ENCODE measurements around the gene GNAS-AS1.

GNAS-AS1 gene

GRCh38 chr20:58868795-58869194 is 18.1 kb upstream of the GNAS-AS1 start:
- TF ChIP-seq MAX (IDR thresholded peaks at IDR 0.05) = no peak
- no peak for TF ChIP-seq CEBPB (IDR thresholded peaks at IDR 0.05)
- TF ChIP-seq TAF1 (IDR thresholded peaks at IDR 0.05; ENCODE audit: low read depth) = no peak
- no peak for TF ChIP-seq EP300 (IDR thresholded peaks at IDR 0.05; ENCODE audit: borderline replicate concordance)
- no peak for TF ChIP-seq FOXM1 (IDR thresholded peaks at IDR 0.05; ENCODE audit: borderline replicate concordance, low read depth)
- no peak for TF ChIP-seq NFIC (IDR thresholded peaks at IDR 0.05)
- no peak for TF ChIP-seq ZBTB7A (IDR thresholded peaks at IDR 0.05; ENCODE audit: low read depth)
- TF ChIP-seq EGR1 (IDR thresholded peaks at IDR 0.05) = no peak
- TF ChIP-seq TCF12 (IDR thresholded peaks at IDR 0.05; ENCODE audit: low read depth) = no peak
- TF ChIP-seq USF1 (IDR thresholded peaks at IDR 0.05) = no peak
- no peak for TF ChIP-seq TEAD4 (IDR thresholded peaks at IDR 0.05)
- no peak for TF ChIP-seq RAD21 (IDR thresholded peaks at IDR 0.05; ENCODE audit: low read depth)
- no peak for TF ChIP-seq CREB1 (IDR thresholded peaks at IDR 0.05; ENCODE audit: low read depth)
- TF ChIP-seq REST (IDR thresholded peaks at IDR 0.05; ENCODE audit: low read depth) = no peak
- no peak for TF ChIP-seq YY1 (IDR thresholded peaks at IDR 0.05; ENCODE audit: low read depth)

- TF ChIP-seq NFIC (IDR thresholded peaks at IDR 0.05) = no peak
- TF ChIP-seq EGR1 (IDR thresholded peaks at IDR 0.05) = no peak
- no peak for TF ChIP-seq RAD21 (IDR thresholded peaks at IDR 0.05; ENCODE audit: low read depth)
- no peak for TF ChIP-seq YY1 (IDR thresholded peaks at IDR 0.05; ENCODE audit: low read depth)
- no peak for TF ChIP-seq TCF12 (IDR thresholded peaks at IDR 0.05; ENCODE audit: low read depth)
- TF ChIP-seq MAX (IDR thresholded peaks at IDR 0.05) = no peak
- TF ChIP-seq ZBTB7A (IDR thresholded peaks at IDR 0.05; ENCODE audit: low read depth) = no peak
- TF ChIP-seq TEAD4 (IDR thresholded peaks at IDR 0.05) = no peak
- no peak for TF ChIP-seq FOXM1 (IDR thresholded peaks at IDR 0.05; ENCODE audit: borderline replicate concordance, low read depth)
- no peak for TF ChIP-seq CEBPB (IDR thresholded peaks at IDR 0.05)
- TF ChIP-seq USF1 (IDR thresholded peaks at IDR 0.05) = no peak
- TF ChIP-seq TAF1 (IDR thresholded peaks at IDR 0.05; ENCODE audit: low read depth) = no peak
These were observed 16.5 kb upstream of the GNAS-AS1 start for GRCh38 chr20:58867211-58867610.

GRCh38 chr20:58865843-58866242 is 15.1 kb upstream of the GNAS-AS1 start:
- TF ChIP-seq TCF12 (IDR thresholded peaks at IDR 0.05; ENCODE audit: low read depth) = no peak
- no peak for TF ChIP-seq CREB1 (IDR thresholded peaks at IDR 0.05; ENCODE audit: low read depth)
- no peak for TF ChIP-seq USF1 (IDR thresholded peaks at IDR 0.05)
- no peak for TF ChIP-seq RAD21 (IDR thresholded peaks at IDR 0.05; ENCODE audit: low read depth)
- no peak for TF ChIP-seq MAX (IDR thresholded peaks at IDR 0.05)
- TF ChIP-seq REST (IDR thresholded peaks at IDR 0.05; ENCODE audit: low read depth) = no peak
- no peak for TF ChIP-seq NFIC (IDR thresholded peaks at IDR 0.05)
- no peak for TF ChIP-seq TEAD4 (IDR thresholded peaks at IDR 0.05)
- no peak for TF ChIP-seq TAF1 (IDR thresholded peaks at IDR 0.05; ENCODE audit: low read depth)

GRCh38 chr20:58864346-58864745 is 13.6 kb upstream of the GNAS-AS1 start:
- peak; percentile 54 for TF ChIP-seq RAD21 (IDR thresholded peaks at IDR 0.05; ENCODE audit: low read depth)
- no peak for TF ChIP-seq MAX (IDR thresholded peaks at IDR 0.05)

GRCh38 chr20:58863044-58863790 is 12.5 kb upstream of the GNAS-AS1 start:
- no peak for TF ChIP-seq USF1 (IDR thresholded peaks at IDR 0.05)
- no peak for TF ChIP-seq NFIC (IDR thresholded peaks at IDR 0.05)
- TF ChIP-seq ZBTB7A (IDR thresholded peaks at IDR 0.05; ENCODE audit: low read depth) = no peak
- no peak for TF ChIP-seq FOXM1 (IDR thresholded peaks at IDR 0.05; ENCODE audit: borderline replicate concordance, low read depth)
- no peak for TF ChIP-seq RAD21 (IDR thresholded peaks at IDR 0.05; ENCODE audit: low read depth)
- no peak for TF ChIP-seq EP300 (IDR thresholded peaks at IDR 0.05; ENCODE audit: borderline replicate concordance)
